ENCODE data around the gene SART3.
A peak's percentile ranks its signal among the peaks of the same experiment; 100 is the strongest.
"Not testable (repeated sequence)": the region's sequence is repeated elsewhere in the genome, so short reads cannot be mapped to it uniquely, and the experiment has no call there.

SART3 gene

GRCh38 chr12:108596854-108597558, 36.0 kb upstream of the SART3 start:
- no peak for DNase-seq (ENCODE audit: low read depth in 2 of 2)

- no peak for DNase-seq (ENCODE audit: low read depth in 2 of 2)
These were observed 35.0 kb upstream of the SART3 start for GRCh38 chr12:108595711-108596647.

- DNase-seq (ENCODE audit: low read depth in 2 of 2) = no peak
These were observed 34.2 kb upstream of the SART3 start for GRCh38 chr12:108594960-108595710.

GRCh38 chr12:108594323-108594903, 33.4 kb upstream of the SART3 start:
- DNase-seq (ENCODE audit: low read depth in 2 of 2) = no peak

GRCh38 chr12:108592033-108592909, 31.3 kb upstream of the SART3 start:
- no peak for DNase-seq (ENCODE audit: low read depth in 2 of 2)

- DNase-seq (ENCODE audit: low read depth in 2 of 2) = no peak
These were observed 30.5 kb upstream of the SART3 start for GRCh38 chr12:108591267-108591980.

- DNase-seq (ENCODE audit: low read depth in 2 of 2) = not testable (repeated sequence)
These were observed 29.5 kb upstream of the SART3 start for GRCh38 chr12:108590463-108590862.

- no peak for DNase-seq (ENCODE audit: low read depth in 2 of 2)
These were observed 28.9 kb upstream of the SART3 start for GRCh38 chr12:108589840-108590229.

- DNase-seq (ENCODE audit: low read depth in 2 of 2) = peak; percentile 74 to 75
These were observed 28.3 kb upstream of the SART3 start for GRCh38 chr12:108589028-108589839.

- DNase-seq (ENCODE audit: low read depth in 2 of 2) = no peak
These were observed 26.9 kb upstream of the SART3 start for GRCh38 chr12:108587826-108588225.

GRCh38 chr12:108586306-108586705, 25.3 kb upstream of the SART3 start:
- no peak for DNase-seq (ENCODE audit: low read depth in 2 of 2)

- no peak for DNase-seq (ENCODE audit: low read depth in 2 of 2)
These were observed 24.9 kb upstream of the SART3 start for GRCh38 chr12:108585864-108586263.

- no peak for DNase-seq (ENCODE audit: low read depth in 2 of 2)
These were observed 23.6 kb upstream of the SART3 start for GRCh38 chr12:108584456-108585065.

GRCh38 chr12:108583991-108584390, 23.0 kb upstream of the SART3 start:
- no peak for DNase-seq (ENCODE audit: low read depth in 2 of 2)

- DNase-seq (ENCODE audit: low read depth in 2 of 2) = no peak
These were observed 22.2 kb upstream of the SART3 start for GRCh38 chr12:108582978-108583770.

GRCh38 chr12:108582509-108582908, 21.5 kb upstream of the SART3 start:
- no peak for DNase-seq (ENCODE audit: low read depth in 2 of 2)

- DNase-seq (ENCODE audit: low read depth in 2 of 2) = no peak
These were observed 20.6 kb upstream of the SART3 start for GRCh38 chr12:108581311-108582227.

Data from fibroblast of skin of left quadriceps (primary cell).